Loucy (cell line): ENCODE data around the gene KLRC2.

Experiments
- EZH2phosphoT487 ChIP-seq: fragments of 200-600 bp; IDR thresholded peaks from 2 replicates; pipeline ENCODE4 v1.6.1; 2018; ENCODE audit warnings: antibody characterized with exemption, mild to moderate bottlenecking, moderate library complexity, borderline replicate concordance
- TF ChIP-seq, protein P1 (sequence below): fragments of 200-600 bp; sonication (generic); conservative IDR thresholded peaks from 2 replicates; pipeline ENCODE4 v1.5.1; 2014; ENCODE audit warnings: mild to moderate bottlenecking, antibody characterized with exemption, low read length

DNA sequence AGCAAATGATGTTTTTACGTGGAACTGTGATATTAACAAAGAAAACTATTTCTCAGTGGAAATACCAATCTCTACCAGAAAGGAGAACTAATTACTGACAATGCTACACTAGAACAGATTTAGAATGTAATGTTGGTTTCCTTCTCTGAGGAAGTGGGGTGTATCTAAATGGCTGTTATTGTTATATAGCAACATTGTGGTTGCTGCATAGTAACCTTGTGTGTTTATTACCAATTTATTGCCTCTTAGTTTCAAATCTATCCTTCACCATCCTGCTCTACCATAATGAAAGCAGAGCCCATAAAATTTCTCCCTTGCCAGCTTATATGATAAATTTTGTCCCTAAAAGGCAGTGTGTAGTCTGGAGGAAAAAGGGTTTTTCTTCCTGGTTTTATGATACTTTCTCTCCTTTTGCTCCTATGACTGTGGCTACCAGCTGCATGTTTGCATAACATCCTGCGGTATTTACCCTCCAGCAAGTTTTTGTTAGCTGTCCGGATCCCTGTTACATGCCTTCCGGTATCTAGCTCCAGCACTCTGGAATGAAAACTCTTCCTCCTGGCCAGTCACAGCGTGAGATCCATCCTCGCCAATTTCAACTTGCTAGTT is 40.3 kb downstream of the KLRC2 start:
- TF ChIP-seq, protein P1, sequence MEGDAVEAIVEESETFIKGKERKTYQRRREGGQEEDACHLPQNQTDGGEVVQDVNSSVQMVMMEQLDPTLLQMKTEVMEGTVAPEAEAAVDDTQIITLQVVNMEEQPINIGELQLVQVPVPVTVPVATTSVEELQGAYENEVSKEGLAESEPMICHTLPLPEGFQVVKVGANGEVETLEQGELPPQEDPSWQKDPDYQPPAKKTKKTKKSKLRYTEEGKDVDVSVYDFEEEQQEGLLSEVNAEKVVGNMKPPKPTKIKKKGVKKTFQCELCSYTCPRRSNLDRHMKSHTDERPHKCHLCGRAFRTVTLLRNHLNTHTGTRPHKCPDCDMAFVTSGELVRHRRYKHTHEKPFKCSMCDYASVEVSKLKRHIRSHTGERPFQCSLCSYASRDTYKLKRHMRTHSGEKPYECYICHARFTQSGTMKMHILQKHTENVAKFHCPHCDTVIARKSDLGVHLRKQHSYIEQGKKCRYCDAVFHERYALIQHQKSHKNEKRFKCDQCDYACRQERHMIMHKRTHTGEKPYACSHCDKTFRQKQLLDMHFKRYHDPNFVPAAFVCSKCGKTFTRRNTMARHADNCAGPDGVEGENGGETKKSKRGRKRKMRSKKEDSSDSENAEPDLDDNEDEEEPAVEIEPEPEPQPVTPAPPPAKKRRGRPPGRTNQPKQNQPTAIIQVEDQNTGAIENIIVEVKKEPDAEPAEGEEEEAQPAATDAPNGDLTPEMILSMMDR: no peak
- TF ChIP-seq EZH2phosphoT487: no peak
